Measurements from ENCODE around the gene MAP3K21. TPM values are rescaled to one million over a fixed set of nuclear protein-coding genes. Genes with fewer than 3 reads are reported as not detected.

Gene MAP3K21
- total RNA-seq, 1 donor from 2014 or later, result 7.6 TPM

DNA sequence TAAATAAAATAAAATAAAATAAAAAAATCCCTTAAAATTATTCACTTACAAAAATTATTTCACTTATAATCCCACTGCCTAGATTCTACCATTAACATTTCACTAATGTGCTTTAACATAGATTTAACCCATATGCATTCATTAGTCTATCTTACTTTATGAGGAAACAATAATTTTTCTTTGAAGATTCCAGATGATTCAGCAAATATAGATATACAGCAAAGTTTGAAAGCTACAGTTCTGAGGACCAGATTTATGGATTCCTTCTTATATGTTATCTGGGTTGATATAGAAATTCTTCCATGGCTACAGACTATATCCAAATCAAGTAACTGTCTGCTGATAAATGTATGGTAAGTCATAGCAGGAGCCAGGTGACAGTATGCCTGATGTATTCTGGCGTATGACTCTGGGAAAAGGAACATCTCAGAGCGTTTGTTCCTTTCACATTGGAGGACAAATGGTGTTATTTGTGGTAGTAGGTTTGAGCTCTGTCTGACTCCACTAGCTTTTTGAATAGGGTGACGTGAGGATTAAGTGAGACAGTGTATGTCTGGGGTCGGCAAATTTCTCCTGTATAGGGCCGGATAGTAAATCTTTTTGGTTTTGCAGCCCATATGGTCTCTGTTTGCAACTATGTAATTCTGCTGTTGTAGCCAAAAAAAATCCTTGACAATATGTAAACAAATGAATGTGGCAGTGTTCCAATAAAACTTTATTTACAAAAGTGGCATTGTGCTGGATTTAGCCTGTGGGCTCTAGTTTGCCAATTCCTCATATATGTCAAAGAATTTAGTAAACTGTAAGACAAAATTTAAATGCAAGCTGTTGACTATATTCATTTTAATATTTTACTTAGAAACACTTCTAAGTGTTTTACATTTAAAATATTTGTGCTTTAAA, 9.3 kb downstream of the MAP3K21 start:
- TF ChIP-seq, protein P1, sequence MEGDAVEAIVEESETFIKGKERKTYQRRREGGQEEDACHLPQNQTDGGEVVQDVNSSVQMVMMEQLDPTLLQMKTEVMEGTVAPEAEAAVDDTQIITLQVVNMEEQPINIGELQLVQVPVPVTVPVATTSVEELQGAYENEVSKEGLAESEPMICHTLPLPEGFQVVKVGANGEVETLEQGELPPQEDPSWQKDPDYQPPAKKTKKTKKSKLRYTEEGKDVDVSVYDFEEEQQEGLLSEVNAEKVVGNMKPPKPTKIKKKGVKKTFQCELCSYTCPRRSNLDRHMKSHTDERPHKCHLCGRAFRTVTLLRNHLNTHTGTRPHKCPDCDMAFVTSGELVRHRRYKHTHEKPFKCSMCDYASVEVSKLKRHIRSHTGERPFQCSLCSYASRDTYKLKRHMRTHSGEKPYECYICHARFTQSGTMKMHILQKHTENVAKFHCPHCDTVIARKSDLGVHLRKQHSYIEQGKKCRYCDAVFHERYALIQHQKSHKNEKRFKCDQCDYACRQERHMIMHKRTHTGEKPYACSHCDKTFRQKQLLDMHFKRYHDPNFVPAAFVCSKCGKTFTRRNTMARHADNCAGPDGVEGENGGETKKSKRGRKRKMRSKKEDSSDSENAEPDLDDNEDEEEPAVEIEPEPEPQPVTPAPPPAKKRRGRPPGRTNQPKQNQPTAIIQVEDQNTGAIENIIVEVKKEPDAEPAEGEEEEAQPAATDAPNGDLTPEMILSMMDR (IDR thresholded peaks at IDR 0.05; ENCODE audit: insufficient read depth, low read length, poor library complexity, severe bottlenecking), result no peak
- no peak for DNase-seq (ENCODE audit: low read depth)
- Histone ChIP-seq H3K27me3 (ENCODE audit: control insufficient read depth, insufficient read depth, low read length) (no peaks in the 10 kb centered on the region), H3K4me3 (ENCODE audit: low read depth, low read length) (no peak overlapping the region), H3K36me3 (ENCODE audit: control insufficient read depth, insufficient read depth, low read length) (no peaks in the 10 kb centered on the region)

- no peak for DNase-seq (ENCODE audit: low read depth)
- TF ChIP-seq, protein P1 (IDR thresholded peaks at IDR 0.05; ENCODE audit: insufficient read depth, low read length, poor library complexity, severe bottlenecking), result no peak
- Histone ChIP-seq H3K36me3 (ENCODE audit: control insufficient read depth, insufficient read depth, low read length) (no peaks in the 10 kb centered on the region), H3K4me3 (ENCODE audit: low read depth, low read length) (no peak overlapping the region), H3K27me3 (ENCODE audit: control insufficient read depth, insufficient read depth, low read length) (no peaks in the 10 kb centered on the region)
Observed at GRCh38 chr1:233337505-233337904, 10.0 kb downstream of the MAP3K21 start.

GRCh38 chr1:233338102-233338501, 10.6 kb downstream of the MAP3K21 start:
- no peaks in the 10 kb centered on the region for H3K27me3 ChIP-seq (ENCODE audit: control insufficient read depth, insufficient read depth, low read length)
- TF ChIP-seq, protein P1 (IDR thresholded peaks at IDR 0.05; ENCODE audit: insufficient read depth, low read length, poor library complexity, severe bottlenecking), result no peak
- no peak for DNase-seq (ENCODE audit: low read depth)

DNA sequence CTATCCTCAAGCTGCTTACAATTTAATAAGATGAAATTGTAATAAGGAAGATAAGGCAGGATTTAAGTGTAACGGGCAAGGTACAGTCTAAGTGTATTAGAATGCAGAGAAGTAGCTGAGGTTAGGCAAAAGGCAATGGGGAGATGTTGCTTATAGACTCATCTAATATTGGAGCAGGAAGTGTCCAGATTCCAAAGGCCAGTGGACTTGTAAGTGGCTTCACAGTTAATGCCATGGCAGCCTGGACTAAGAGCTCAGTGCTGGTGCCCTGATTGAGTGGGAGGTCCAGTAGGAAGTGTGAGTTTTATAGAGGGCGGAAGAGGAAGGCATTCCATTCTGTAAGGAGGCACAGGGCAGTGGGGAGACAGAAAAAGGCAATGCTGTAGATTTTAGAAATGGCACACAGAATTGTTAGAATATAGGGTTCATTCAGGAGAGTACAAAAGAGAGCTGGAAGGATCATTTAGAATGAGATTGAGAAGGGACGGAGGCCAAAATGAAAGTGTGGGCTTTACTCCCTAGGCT, 12.6 kb downstream of the MAP3K21 start:
- Histone ChIP-seq H3K27me3 (ENCODE audit: control insufficient read depth, insufficient read depth, low read length) (no peaks in the 10 kb centered on the region), H3K36me3 (ENCODE audit: control insufficient read depth, insufficient read depth, low read length) (no peaks in the 10 kb centered on the region), H3K4me3 (ENCODE audit: low read depth, low read length) (no peak overlapping the region)
- TF ChIP-seq, protein P1 (IDR thresholded peaks at IDR 0.05; ENCODE audit: insufficient read depth, low read length, poor library complexity, severe bottlenecking), result no peak
- no peak for DNase-seq (ENCODE audit: low read depth)

More at GRCh38 chr1:233338102-233338501, 10.6 kb downstream of the MAP3K21 start:
- Histone ChIP-seq H3K36me3 (ENCODE audit: control insufficient read depth, insufficient read depth, low read length) (no peaks in the 10 kb centered on the region), H3K4me3 (ENCODE audit: low read depth, low read length) (no peak overlapping the region)

DNA sequence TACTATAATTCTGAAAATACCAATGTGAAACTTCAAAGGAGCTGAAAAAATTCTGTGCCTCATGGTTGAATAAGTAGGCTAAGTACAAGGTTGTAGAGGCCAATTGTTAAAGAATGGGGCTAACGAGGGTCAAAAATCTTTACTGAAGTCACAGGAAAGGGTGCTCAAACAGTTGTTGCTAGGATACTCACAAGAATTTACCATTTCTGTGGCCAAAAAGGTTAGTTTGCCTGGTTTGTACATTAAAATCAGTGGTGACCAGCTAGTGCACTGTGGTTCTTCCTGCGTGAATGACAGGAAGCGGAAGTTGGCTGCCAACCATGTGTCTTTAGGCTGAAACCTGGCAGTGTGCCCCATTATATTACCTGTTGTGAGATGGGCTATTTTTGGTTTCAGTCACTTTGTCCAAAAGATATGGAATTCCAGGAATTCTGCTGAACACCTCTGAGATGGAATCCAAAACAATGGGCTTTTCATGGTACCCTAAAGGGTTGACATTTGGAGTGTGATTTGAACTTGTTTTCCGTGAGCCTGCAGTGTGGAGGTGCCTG, 13.5 kb downstream of the MAP3K21 start:
- TF ChIP-seq, protein P1 (IDR thresholded peaks at IDR 0.05; ENCODE audit: insufficient read depth, low read length, poor library complexity, severe bottlenecking), result no peak
- no peaks in the 10 kb centered on the region for H3K27me3 ChIP-seq (ENCODE audit: control insufficient read depth, insufficient read depth, low read length)
- H3K4me3 ChIP-seq (ENCODE audit: low read depth, low read length), result no peak overlapping the region
- H3K36me3 ChIP-seq (ENCODE audit: control insufficient read depth, insufficient read depth, low read length), result no peaks in the 10 kb centered on the region
- DNase-seq (ENCODE audit: low read depth), result no peak
